ENCODE results near the gene NEMP2. TPM values are rescaled to one million over a fixed set of nuclear protein-coding genes. Genes with fewer than 3 reads are reported as not detected.

Gene NEMP2
- total and polyA plus RNA-seq, 2 of the 8 experiments (the other 6 are each of a cell fraction or from before 2014, with no cell fraction given), result 3.1 to 5.3 TPM

DNA sequence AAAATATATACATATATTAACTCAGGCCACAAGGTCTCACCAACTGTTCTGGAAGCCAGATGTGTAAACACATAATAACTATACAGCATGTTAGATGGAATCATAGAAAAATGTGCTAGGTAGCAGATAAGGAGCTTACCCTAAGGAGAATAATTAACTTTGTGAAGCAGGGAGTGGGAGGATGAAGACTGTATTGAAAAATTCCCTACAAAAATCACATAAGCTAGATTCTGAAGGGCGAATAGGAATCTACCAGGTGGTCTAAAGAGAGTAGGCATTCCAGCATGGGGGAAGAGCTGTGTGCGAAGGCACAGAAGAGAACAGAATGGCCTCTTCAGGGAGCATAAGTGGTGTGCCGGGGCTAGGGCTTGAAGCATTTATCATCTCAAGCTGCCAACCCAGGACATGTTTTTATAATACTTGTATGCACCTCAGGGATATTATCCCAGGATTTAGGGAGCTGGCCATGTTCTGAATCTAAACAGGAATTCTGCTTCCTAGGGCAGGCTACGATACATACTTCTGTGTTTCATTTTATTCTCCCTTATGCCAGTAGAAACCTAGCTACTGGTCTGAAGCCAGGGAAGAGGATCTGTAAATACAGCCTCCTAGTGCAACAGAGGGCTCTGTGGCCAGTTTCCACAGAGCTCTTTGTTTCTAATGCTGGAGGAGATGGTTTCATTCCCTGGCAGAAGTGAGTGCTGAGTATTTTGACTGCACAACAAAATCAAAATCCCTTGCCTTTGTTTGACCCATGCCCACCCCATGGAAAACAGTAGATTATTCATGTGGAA is 56.7 kb downstream of the NEMP2 start:
- no peak overlapping the region for H2BK12ac ChIP-seq (ENCODE audit: low read depth, low read length)
- no peaks in the 10 kb centered on the region for H3K79me1 ChIP-seq (ENCODE audit: low read depth, low read length)
- no peak overlapping the region for H3K56ac ChIP-seq (replicated peaks; ENCODE audit: insufficient read length, low read depth, low read length)
- H3K36me3 ChIP-seq (ENCODE audit: control insufficient read depth in 2 of 4, insufficient read depth in 4 of 4, low read length in 3 of 4), result no peaks in the 10 kb centered on the region
- no peak overlapping the region for H2AFZ ChIP-seq (ENCODE audit: low read length)
- H3K4me2 ChIP-seq (ENCODE audit: insufficient read depth in 1 of 2, low read depth in 2 of 2, low read length in 2 of 2), result no peak overlapping the region
- no peak overlapping the region for H4K8ac ChIP-seq (ENCODE audit: extremely low read depth, insufficient read depth, low read length)
- H3K23me2 ChIP-seq (ENCODE audit: low read depth, low read length), result no peaks in the 10 kb centered on the region
- no peak overlapping the region for H3K9ac ChIP-seq (replicated peaks in 1 of 4; ENCODE audit: extremely low read depth in 1 of 4, low read depth in 3 of 4, low read length in 3 of 4)
- CTCF ChIA-PET (ENCODE audit: partially characterized antibody), result interaction anchor here (0.7 to 1.4 kb wide), 3 partner anchors 15 to 260 kb away, joined by 3 to 4 read pairs (median 3); no protein-coding TSS in a partner anchor
- no peak overlapping the region for H4K91ac ChIP-seq (replicated peaks; ENCODE audit: insufficient read length, low read length)
- no peaks in the 10 kb centered on the region for H3K27me3 ChIP-seq (replicated peaks in 1 of 4; ENCODE audit: control insufficient read depth in 3 of 4, extremely low read depth in 1 of 4, insufficient read depth in 3 of 4, low read length in 3 of 4)
- H2BK20ac ChIP-seq (ENCODE audit: low read length), result no peak overlapping the region
- H3K23ac ChIP-seq (ENCODE audit: insufficient read length), result no peak overlapping the region
- no peak overlapping the region for H3K4ac ChIP-seq (replicated peaks; ENCODE audit: insufficient read length, low read depth, low read length)
- H2BK5ac ChIP-seq (ENCODE audit: low read depth, low read length), result no peak overlapping the region
- no peaks in the 10 kb centered on the region for H3K79me2 ChIP-seq (ENCODE audit: control insufficient read depth in 1 of 2, insufficient read depth in 2 of 2, low read length in 2 of 2)
- H2BK120ac ChIP-seq (replicated peaks; ENCODE audit: low read depth, low read length), result no peak overlapping the region
- H3K14ac ChIP-seq (ENCODE audit: insufficient read length), result no peak overlapping the region
- no peak overlapping the region for H2AK5ac ChIP-seq (ENCODE audit: low read depth, low read length)
- no peaks in the 10 kb centered on the region for H3K9me3 ChIP-seq (ENCODE audit: insufficient read depth in 2 of 2, low read depth in 1 of 2, low read length in 1 of 2)
- H3K4me3 ChIP-seq (ENCODE audit: extremely low read depth in 1 of 4, insufficient read depth in 2 of 4, low read depth in 3 of 4, low read length in 4 of 4), result no peak overlapping the region
- no peak overlapping the region for H4K5ac ChIP-seq (ENCODE audit: insufficient read length, low read depth, low read length)
- no peak overlapping the region for H3K27ac ChIP-seq (ENCODE audit: low read depth, low read length)
- no peaks in the 10 kb centered on the region for H4K20me1 ChIP-seq (replicated peaks in 1 of 2; ENCODE audit: control insufficient read depth in 1 of 2, insufficient read depth in 2 of 2, low read length in 2 of 2)
- H3K4me1 ChIP-seq (replicated peaks in 1 of 4; ENCODE audit: control insufficient read depth in 3 of 4, insufficient read depth in 4 of 4, low read length in 3 of 4), result no peaks in the 10 kb centered on the region
- H2BK15ac ChIP-seq (ENCODE audit: low read length), result no peak overlapping the region
- WGBS, 2 experiments (ENCODE audit: extremely low coverage in 1 of 2, insufficient coverage in 1 of 2, insufficient read length in 1 of 2, insufficient replicate concordance in 2 of 2, low coverage in 1 of 2, low lambda C conversion rate in 2 of 2, missing lambda C conversion rate in 1 of 2), result 97% methylated on average over 4 of the region's 4 CpGs; no CpG with 5 or more reads in 1 of the 2 experiments
- H3K18ac ChIP-seq (ENCODE audit: extremely low read depth, low read length), result no peak overlapping the region
- POLR2A ChIA-PET (ENCODE audit: partially characterized antibody), result interaction anchor here (1.1 kb wide), 1 partner anchor 10 kb away, joined by 3 read pairs; no protein-coding TSS in a partner anchor
- DNase-seq (ENCODE audit: low read depth in 1 of 2, low spot score in 2 of 2) (no peak), FAIRE-seq (no peak)
- TF ChIP-seq CHD2 (IDR thresholded peaks at IDR 0.05; ENCODE audit: low read length), result no peak
- TF ChIP-seq, protein P1, sequence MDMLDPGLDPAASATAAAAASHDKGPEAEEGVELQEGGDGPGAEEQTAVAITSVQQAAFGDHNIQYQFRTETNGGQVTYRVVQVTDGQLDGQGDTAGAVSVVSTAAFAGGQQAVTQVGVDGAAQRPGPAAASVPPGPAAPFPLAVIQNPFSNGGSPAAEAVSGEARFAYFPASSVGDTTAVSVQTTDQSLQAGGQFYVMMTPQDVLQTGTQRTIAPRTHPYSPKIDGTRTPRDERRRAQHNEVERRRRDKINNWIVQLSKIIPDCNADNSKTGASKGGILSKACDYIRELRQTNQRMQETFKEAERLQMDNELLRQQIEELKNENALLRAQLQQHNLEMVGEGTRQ (IDR thresholded peaks at IDR 0.05; ENCODE audit: low read length), result no peak
- no peak for TF ChIP-seq CEBPB (IDR thresholded peaks at IDR 0.05; ENCODE audit: low read depth, low read length)

Measured in H1 (cell line).